DOHH2 (cell line): ENCODE measurements around the gene ABRACL.
"Not testable (repeated sequence)": the region's sequence is repeated elsewhere in the genome, so short reads cannot be mapped to it uniquely, and the experiment has no call there.

Source experiments
- H3F3A ChIP-seq: fragments of 200-600 bp; sonication (generic), shearing (Covaris generic); 2 replicates; pipeline ENCODE4 v1.6.0; 2016; ENCODE audit warnings: antibody characterized with exemption, mild to moderate bottlenecking; ENCODE audit not compliant: control insufficient read depth, insufficient read depth
- H3K27ac ChIP-seq: fragments of 200-600 bp; sonication (generic); 2 replicates; pipeline ENCODE4 v1.5.1; 2014; ENCODE audit warnings: low read depth, mild to moderate bottlenecking, low read length, moderate library complexity
- H3K27me3 ChIP-seq: fragments of 200-600 bp; sonication (generic); 2 replicates; pipeline ENCODE4 v1.6.1; 2014; ENCODE audit warnings: mild to moderate bottlenecking, low read length, mixed read lengths; ENCODE audit not compliant: control insufficient read depth
- H3K36me3 ChIP-seq: fragments of 200-600 bp; sonication (generic); 2 replicates; pipeline ENCODE4 v1.6.1; 2014; ENCODE audit warnings: mild to moderate bottlenecking, low read length, moderate library complexity, mixed read lengths; ENCODE audit not compliant: control insufficient read depth
- H3K4me1 ChIP-seq: fragments of 200-600 bp; sonication (generic); 2 replicates; pipeline ENCODE4 v1.6.1; 2014; ENCODE audit warnings: mild to moderate bottlenecking, low read length, mixed read lengths; ENCODE audit not compliant: control insufficient read depth
- H3K4me2 ChIP-seq: fragments of 200-600 bp; sonication (generic); 2 replicates; pipeline ENCODE4 v1.6.0; 2014; ENCODE audit warnings: mild to moderate bottlenecking, low read length, moderate library complexity
- H3K4me3 ChIP-seq: fragments of 200-600 bp; sonication (generic); 2 replicates; pipeline ENCODE4 v1.5.1; 2014; ENCODE audit warnings: mild to moderate bottlenecking, low read length, mixed read lengths
- H3K79me2 ChIP-seq: fragments of 200-600 bp; sonication (generic); 2 replicates; pipeline ENCODE4 v1.6.1; 2014; ENCODE audit warnings: mild to moderate bottlenecking, low read length, mixed read lengths; ENCODE audit not compliant: control insufficient read depth
- H3K9me2 ChIP-seq: fragments of 200-600 bp; sonication (generic); replicated peaks from 2 replicates; pipeline ENCODE4 v1.6.1; 2014; ENCODE audit warnings: mild to moderate bottlenecking, low read length, mixed read lengths; ENCODE audit not compliant: control insufficient read depth
- H3K9me3 ChIP-seq: fragments of 200-600 bp; sonication (generic); 2 replicates; pipeline ENCODE4 v1.6.1; 2014; ENCODE audit warnings: antibody characterized with exemption, low read length, mixed read lengths; ENCODE audit not compliant: control insufficient read depth, insufficient read depth
- H4K20me1 ChIP-seq: fragments of 200-600 bp; sonication (generic); 2 replicates; pipeline ENCODE4 v1.6.0; 2014; ENCODE audit warnings: low read depth, mild to moderate bottlenecking, antibody characterized with exemption, low read length, moderate library complexity; ENCODE audit not compliant: control insufficient read depth, insufficient read depth
- CTCF ChIP-seq: fragments of 200-600 bp; sonication (generic); IDR thresholded peaks from one replicate; pipeline ENCODE4 v1.5.1; 2014; ENCODE audit warnings: antibody characterized with exemption, mild to moderate bottlenecking, low read depth, low read length; ENCODE audit not compliant: poor library complexity, severe bottlenecking
- EZH2phosphoT487 ChIP-seq: fragments of 200-600 bp; sonication (generic); IDR thresholded peaks from 2 replicates; pipeline ENCODE4 v1.6.1; 2017; ENCODE audit warnings: borderline replicate concordance, mild to moderate bottlenecking, antibody characterized with exemption, low read length, moderate library complexity, mixed read lengths

The ABRACL gene

DNA sequence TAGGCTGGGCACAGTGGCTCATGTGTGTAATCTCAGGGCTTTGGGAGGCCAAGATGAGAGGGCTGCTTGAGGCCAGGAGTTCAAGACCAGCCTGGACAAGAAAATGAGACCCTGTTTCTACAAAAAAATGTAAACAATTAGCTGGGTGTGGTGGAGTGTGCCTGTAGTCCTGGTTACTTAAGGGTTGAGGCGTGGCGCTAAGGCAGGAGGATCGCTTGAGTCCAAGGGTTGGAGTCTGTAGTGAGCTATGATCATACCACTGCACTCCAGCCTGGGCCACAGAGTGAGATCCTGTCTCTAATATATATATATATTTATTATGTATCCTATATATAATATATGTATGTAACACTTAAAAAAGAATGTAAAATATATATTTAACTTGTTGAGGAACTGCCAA, 7.9 kb upstream of the ABRACL start:
- Histone ChIP-seq H3K36me3 (no peaks in the 10 kb centered on the region), H3K27ac (no peak overlapping the region)

DNA sequence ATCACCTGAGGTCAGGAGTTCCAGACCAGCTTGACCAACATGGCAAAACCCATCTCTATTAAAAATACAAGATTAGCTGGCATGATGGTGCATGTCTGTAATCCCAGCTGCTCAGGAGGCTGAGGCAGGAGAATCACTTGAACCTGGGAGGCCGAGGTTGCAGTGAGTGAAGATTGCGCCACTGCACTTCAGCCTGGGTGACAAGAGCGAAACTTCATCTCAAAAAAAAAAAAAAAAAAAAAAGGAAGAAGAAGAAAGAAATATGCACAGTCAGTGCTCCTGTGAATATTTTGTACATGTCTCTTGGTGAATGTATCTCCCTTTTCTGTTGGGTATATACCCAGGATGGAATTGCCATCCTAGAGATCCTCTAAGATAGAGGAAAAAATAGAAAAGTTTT, 3.1 kb upstream of the ABRACL start:
- H3K9me2 ChIP-seq, H3K27me3 ChIP-seq: not testable (repeated sequence)

More for the DNA sequence above, 7.9 kb upstream of the ABRACL start:
- H3K9me2 ChIP-seq, result no peaks in the 10 kb centered on the region
- no peak overlapping the region for H3K4me3 ChIP-seq
- no peaks in the 10 kb centered on the region for H3K27me3 ChIP-seq
- no peak overlapping the region for H3K4me2 ChIP-seq
- H3K4me1 ChIP-seq, result peaks cover 17% of the 10 kb centered on the region
- no peaks in the 10 kb centered on the region for H3F3A ChIP-seq
- no peaks in the 10 kb centered on the region for H4K20me1 ChIP-seq
- TF ChIP-seq CTCF, result no peak
- no peak for TF ChIP-seq EZH2phosphoT487
- H3K79me2 ChIP-seq, result no peaks in the 10 kb centered on the region
- H3K9me3 ChIP-seq, result no peaks in the 10 kb centered on the region

DNA sequence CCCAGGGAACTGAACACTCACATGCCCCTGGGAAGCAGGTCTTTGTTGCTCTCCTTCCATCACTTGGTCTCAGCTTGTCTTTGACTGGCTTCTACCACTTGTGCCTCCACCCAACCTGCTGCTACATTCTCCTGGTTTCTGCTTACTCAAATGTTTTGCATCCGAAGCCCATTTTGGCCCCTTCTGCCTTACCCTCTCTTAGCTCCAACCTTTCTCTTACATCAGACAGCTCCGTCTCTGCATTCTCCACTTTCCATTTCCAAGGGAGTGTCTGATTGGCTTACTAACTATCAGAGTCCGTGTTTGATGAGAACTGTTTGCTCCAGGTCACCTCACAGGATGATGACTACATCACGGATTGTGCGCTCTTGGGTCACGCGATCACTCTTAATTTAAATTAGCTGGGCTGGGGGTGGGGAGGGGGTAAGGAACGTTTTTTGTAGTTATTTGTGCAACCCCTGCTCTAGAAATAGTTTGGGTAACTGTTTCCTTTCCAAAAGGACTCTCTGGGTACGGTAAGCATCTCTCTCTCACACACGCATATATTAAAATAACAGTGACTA, 844 bp upstream of the ABRACL start:
- Histone ChIP-seq H3K4me2 (peak overlapping the region; percentile 98), H4K20me1 (peaks cover 13% of the 10 kb centered on the region), H3K27ac (peak overlapping the region; percentile 59; the same call in 1 of the 2 replicates), H3K79me2 (peaks cover 30% of the 10 kb centered on the region), H3K9me3 (no peaks in the 10 kb centered on the region), H3K9me2 (no peaks in the 10 kb centered on the region), H3K4me3 (peak overlapping the region; percentile 96), H3K36me3 (no peaks in the 10 kb centered on the region), H3K4me1 (peaks cover 33% of the 10 kb centered on the region), H3F3A (peaks cover 16% of the 10 kb centered on the region), H3K27me3 (peaks cover 8% of the 10 kb centered on the region; the same call in 1 of the 2 replicates)
- no peak for TF ChIP-seq CTCF
- TF ChIP-seq EZH2phosphoT487, result no peak

More for the DNA sequence above, 3.1 kb upstream of the ABRACL start:
- not testable (repeated sequence) for H4K20me1 ChIP-seq, H3F3A ChIP-seq, H3K36me3 ChIP-seq, H3K4me2 ChIP-seq, H3K9me3 ChIP-seq, H3K27ac ChIP-seq, H3K4me3 ChIP-seq
- Histone ChIP-seq H3K79me2 (peaks cover 14% of the 10 kb centered on the region), H3K4me1 (peaks cover 21% of the 10 kb centered on the region)

GRCh38 chr6:139028215-139028657, 309 bp upstream of the ABRACL start:
- peaks cover 15% of the 10 kb centered on the region for H4K20me1 ChIP-seq
- peaks cover 16% of the 10 kb centered on the region for H3F3A ChIP-seq
- H3K4me3 ChIP-seq, result peak overlapping the region; percentile 96
- H3K9me2 ChIP-seq, result no peaks in the 10 kb centered on the region
- peak overlapping the region; percentile 59 for H3K27ac ChIP-seq
- H3K4me1 ChIP-seq, result peaks cover 33% of the 10 kb centered on the region
- H3K9me3 ChIP-seq, result no peaks in the 10 kb centered on the region
- H3K27me3 ChIP-seq, result peaks cover 8% of the 10 kb centered on the region; the same call in 1 of the 2 replicates
- H3K36me3 ChIP-seq, result no peaks in the 10 kb centered on the region
- H3K4me2 ChIP-seq, result peak overlapping the region; percentile 98
- no peak for TF ChIP-seq CTCF
- no peak for TF ChIP-seq EZH2phosphoT487
- H3K79me2 ChIP-seq, result peaks cover 36% of the 10 kb centered on the region
